Stimulated activated naive CD8-positive, alpha-beta T cell treated with anti-CD3 and anti-CD28 coated beads, Interleukin-15, Interleukin-2, amounts not matched to agents 100 U/mL and 50 U/mL, for 24 hours (primary cell): Measurements from ENCODE around the gene AKAP9.
"Not testable (repeated sequence)": the region's sequence is repeated elsewhere in the genome, so short reads cannot be mapped to it uniquely, and the experiment has no call there.

Experiments
- ATAC-seq: fragments of 150-1000 bp; cut with Tn5 transposase; one replicate; pipeline ENCODE4 v1.10.0; 2021
- DNase-seq: peaks from one replicate; pipeline ENCODE4 v3.0.0; 2021

Gene AKAP9

GRCh38 chr7:91946549-91946948 lies 5.9 kb downstream of the AKAP9 start:
- ATAC-seq (no peak), DNase-seq (no peak)

DNA sequence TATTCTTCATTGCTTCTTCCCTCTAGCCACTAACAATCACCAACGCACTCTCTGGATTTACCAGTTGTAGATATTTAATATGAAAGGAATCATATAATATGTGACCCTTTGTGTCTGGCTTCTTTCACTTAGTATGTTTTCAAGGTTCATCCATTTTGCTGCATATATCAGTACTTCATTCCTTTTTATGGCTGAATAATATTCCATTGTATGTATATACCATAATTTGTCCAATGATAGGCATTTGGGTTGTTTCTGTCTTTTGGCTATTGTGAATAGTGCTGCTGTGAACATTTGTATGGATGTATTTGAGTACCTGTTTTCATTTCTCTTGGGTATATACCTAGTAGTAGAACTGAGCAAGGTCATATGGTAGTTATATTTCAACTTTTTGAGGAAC lies 7.3 kb downstream of the AKAP9 start:
- DNase-seq (no peak), ATAC-seq (no peak)

- DNase-seq (no peak), ATAC-seq (peak; percentile 43)
Measured at GRCh38 chr7:91949221-91950009, 8.8 kb downstream of the AKAP9 start.

DNA sequence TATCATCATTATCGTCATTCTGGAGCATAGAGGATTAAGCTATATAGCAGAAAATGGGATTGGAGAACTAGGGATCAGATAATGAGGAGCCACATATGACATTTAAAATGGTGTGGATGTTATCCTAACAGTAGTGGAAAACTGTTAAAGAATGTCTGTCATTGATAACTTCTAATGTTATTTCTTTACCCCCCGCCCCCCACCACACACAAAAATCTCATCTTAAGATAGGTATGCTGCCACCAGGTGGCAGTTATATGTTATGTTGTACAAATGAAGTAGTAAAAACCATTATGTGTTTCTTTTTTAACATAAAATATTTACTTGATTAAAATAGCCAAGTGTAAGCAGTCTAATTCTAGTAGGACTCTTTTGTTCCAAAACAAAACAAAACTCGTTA lies 13.0 kb downstream of the AKAP9 start:
- no peak for ATAC-seq
- no peak for DNase-seq

DNA sequence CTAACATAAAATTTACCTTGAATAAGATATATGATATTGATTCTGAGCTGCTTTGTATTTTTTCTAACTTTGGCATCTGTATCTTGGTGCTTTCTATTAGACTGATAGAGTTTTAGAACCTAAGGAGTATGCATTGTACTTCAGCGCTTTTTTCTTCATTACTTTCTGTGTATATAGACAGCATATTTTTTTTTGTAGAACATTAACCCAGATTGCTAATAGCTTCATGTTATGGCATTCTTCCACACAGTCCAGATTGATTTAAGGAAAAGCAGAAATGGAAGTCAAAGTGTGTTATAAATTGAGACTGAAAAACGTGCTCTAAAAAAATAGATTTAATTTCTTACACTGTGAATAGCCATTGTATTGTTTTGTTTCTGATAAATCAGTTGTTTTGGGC lies 15.8 kb downstream of the AKAP9 start:
- ATAC-seq, DNase-seq: not testable (repeated sequence)

- no peak for ATAC-seq
- DNase-seq = no peak
Measured at GRCh38 chr7:91957232-91957631, 16.6 kb downstream of the AKAP9 start.

DNA sequence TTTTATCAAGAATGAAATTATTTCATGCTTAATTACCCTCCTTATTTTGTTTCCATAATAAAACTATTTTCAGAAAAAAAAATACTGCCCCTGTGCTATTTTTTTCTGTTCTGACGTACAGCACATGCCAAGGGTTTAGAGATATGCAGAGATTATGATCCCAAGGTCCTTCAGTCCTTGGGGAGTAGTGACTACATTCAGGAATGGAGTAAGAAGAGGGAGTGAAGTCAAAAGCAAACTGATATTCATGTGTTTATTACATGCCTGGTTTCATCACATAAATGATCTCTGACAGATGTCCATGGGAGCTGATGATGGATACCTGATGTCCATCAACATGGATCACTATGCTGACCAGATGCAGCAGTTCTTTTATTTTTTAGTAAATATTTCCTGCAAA lies 17.2 kb downstream of the AKAP9 start:
- ATAC-seq (no peak), DNase-seq (no peak)

DNA sequence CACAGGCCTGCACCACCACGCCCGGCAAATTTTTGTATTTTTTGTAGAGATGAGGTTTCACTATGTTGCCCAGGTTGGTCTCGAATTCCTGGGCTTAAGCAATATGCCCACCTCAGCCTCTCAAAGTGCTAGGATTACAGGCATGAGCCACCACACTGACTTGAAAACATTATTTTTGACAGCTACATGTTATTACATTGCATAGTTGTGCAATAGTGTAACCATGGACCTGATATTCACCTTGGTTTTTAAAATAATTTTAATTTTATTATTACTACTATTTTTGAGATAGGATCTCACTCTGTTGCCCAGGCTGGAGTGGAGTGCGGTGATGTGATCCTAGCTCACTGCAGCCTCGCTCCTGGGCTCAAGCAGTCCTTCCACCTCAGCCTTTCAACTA lies 18.4 kb downstream of the AKAP9 start:
- no peak for ATAC-seq
- no peak for DNase-seq

- no peak for ATAC-seq
- DNase-seq = no peak
Measured at GRCh38 chr7:91961816-91962215, 21.2 kb downstream of the AKAP9 start.

DNA sequence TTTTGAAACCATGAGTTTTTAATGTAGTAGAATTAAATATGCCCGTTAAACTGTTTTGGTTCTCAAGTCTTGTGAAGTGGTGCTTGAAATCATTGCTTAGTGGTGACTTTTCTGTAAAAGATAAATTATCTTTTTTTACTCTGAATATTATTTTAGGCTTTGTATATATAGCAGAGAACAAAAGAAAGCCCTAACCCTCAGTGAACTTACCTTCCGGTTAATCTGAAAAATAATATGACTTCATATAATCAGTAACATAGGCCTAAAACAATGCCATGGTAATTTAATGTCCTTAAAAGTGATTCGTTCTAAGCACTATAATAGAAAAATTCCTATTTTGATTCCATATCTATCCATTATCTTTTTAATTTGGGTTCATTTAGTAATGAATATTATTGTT lies 21.8 kb downstream of the AKAP9 start:
- DNase-seq (no peak), ATAC-seq (no peak)

GRCh38 chr7:91967513-91967912 lies 26.9 kb downstream of the AKAP9 start:
- DNase-seq, ATAC-seq: not testable (repeated sequence)

- ATAC-seq (no peak), DNase-seq (no peak)
Measured at GRCh38 chr7:91973639-91974038, 33.0 kb downstream of the AKAP9 start.

DNA sequence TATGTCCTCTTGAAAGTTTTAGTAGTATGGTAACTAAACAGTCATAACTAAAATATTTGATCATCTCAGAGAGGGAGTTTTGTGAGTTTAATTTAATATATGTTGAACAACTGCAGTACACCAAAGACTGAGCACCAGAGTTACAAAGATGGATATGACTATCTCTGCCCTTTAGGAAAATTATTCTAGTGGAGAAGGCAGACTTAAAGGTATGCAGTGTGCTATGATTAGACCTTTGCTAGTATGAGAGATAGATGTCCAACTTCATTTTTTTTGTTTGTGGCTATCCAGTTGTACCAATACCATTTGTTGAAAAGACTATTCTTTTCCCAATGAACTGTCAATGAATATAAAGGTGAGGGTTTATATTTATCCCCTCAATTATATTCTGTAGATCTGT lies 33.4 kb downstream of the AKAP9 start:
- ATAC-seq = no peak
- no peak for DNase-seq

GRCh38 chr7:91976743-91977142 lies 36.1 kb downstream of the AKAP9 start:
- DNase-seq = no peak
- ATAC-seq = no peak

DNA sequence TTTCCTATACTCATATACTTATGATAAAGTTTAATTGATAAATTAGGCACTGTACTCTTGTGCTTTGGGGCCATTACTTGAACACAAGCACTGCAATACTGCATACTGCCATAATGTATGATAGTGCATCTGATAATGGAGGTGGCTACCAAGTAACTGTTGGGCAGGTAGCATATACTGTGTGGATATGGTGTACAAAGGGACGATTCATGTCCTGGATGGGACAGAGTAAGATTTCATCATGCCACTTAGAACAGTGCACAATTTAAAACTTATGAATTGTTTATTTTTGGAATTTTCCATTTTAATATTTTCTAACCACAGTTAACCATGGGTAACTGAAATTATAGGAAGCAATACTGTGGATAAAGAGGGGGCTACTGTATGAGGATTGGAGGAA lies 38.9 kb downstream of the AKAP9 start:
- DNase-seq (no peak), ATAC-seq (no peak)

DNA sequence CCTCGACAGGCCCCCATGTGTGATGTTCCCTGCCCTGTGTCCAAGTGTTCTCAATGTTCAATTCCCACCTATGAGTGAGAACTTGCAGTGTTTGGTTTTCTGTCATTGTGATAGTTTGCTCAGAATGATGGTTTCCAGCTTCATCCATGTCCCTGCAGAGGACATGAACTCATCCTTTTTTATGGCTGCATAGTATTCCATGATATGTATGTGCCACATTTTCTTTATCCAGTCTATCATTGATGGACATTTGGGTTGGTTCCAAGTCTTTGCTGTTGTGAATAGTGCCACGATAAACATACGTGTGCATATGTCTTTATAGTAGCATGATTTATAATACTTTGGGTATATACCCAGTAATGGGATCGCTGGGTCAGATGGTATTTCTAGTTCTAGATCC lies 41.7 kb downstream of the AKAP9 start:
- ATAC-seq, DNase-seq: not testable (repeated sequence)

- DNase-seq = no peak
- ATAC-seq = no peak
Measured at GRCh38 chr7:91988213-91988612, 47.6 kb downstream of the AKAP9 start.

DNA sequence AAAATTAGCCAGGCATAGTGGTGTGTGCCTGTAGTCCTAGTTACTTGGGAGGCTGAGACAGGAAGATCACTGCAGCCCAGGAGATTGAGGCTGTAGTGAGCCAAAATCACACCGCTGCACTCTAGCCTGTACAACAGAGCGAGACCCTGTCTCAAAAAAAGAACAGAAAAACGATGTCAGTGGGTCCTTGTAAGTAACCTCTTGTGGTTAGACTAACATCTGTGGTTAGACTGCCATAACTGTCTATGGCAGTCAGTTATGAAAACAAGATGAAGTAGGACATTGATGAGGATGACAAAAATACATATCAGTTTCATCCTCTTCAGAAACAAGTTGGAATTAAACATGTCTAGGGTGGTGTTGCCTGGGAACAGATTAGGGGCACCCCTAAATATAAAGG lies 53.3 kb downstream of the AKAP9 start:
- DNase-seq (no peak), ATAC-seq (no peak)

DNA sequence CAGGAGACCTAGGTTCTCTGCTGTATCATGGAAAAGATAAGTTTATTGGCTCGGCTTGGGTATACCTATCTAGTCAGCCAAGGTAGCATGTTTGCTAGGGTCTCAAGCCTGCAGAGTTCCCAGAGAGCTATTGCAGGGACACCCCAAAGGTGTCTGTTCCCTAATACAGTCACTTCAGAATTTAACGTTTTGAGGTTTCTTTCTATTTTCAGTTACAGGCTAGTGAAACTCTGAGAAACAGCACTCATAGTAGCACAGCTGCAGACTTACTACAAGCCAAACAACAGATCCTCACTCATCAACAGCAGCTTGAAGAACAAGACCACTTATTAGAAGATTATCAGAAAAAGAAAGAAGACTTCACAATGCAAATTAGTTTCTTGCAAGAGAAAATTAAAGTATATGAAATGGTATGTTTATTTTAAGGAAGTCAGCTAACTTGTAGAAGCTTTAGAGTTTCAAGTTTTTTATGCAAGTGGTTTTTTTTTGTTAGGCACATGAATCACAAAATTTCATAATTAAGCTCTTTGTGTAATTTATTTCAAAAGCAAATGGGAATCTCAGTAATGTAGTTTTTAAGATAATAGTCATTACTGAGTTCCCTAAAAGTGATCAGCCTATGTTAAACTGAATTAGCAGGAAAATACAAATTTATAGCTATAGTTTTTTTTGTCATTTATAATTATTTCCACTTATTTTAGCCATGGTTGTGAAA lies 54.9 kb downstream of the AKAP9 start:
- no peak for ATAC-seq

DNA sequence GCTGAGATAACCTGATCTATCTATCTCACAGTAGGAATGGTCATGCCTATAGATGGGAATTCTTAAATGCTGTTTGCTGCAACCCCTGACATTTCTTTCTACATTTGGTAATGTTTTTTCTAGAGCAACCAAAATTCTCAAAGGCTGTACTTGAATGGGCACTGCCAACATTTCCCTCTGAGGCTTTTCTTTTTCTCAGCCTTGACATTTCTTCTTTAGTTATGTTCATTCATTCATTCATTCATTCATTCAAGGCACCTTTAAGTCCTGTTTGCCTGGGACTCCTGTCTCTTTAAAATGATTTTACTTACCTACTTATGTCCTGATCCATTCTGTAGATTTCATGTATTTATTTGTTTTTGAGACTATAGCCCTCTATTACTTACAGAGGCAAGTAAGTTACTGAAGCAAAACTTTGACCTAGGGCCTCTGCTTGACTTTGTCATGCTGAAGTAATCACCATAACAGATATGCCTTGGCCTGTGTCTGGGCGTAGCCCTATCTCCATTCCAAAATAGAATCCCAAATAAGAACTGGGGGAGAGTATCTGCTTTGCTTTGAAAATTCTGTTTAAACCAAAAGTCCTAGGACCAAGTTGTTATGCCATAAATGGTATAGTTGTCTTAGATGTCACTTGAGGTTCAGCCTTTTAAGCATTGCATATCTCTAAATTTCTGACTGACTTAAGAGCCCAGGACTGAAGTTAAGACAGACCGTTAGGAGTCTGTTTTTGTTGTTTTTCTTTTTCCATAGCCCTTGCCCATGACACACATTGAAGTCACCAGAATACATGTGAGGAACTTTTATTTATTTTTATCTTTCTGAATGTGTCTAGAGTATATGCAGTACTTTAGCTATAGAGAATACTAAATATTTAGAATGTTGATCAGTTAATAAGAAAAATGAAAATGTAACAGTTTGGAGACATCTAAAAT lies 59.2 kb downstream of the AKAP9 start:
- no peak for DNase-seq

More for the DNA sequence above, 54.9 kb downstream of the AKAP9 start:
- no peak for DNase-seq

GRCh38 chr7:92002720-92003119 lies 62.1 kb downstream of the AKAP9 start:
- ATAC-seq (no peak), DNase-seq (no peak)

More for the DNA sequence above, 59.2 kb downstream of the AKAP9 start:
- no peak for ATAC-seq

GRCh38 chr7:92006046-92006445 lies 65.4 kb downstream of the AKAP9 start:
- no peak for ATAC-seq
- no peak for DNase-seq

GRCh38 chr7:92010215-92010614 lies 69.6 kb downstream of the AKAP9 start:
- DNase-seq (no peak), ATAC-seq (no peak)
